ENCODE results near the gene NLRP6.
A peak's percentile ranks its signal among the peaks of the same experiment; 100 is the strongest.
"Not testable (repeated sequence)": the region's sequence is repeated elsewhere in the genome, so short reads cannot be mapped to it uniquely, and the experiment has no call there.

The NLRP6 gene

GRCh38 chr11:325796-326591 is 47.8 kb downstream of the NLRP6 start:
- no peak for DNase-seq (ENCODE audit: low spot score)

GRCh38 chr11:326592-326841 is 48.3 kb downstream of the NLRP6 start:
- DNase-seq (ENCODE audit: low spot score) = no peak

GRCh38 chr11:326842-327580 is 48.8 kb downstream of the NLRP6 start:
- DNase-seq (ENCODE audit: low spot score) = peak; percentile 60

GRCh38 chr11:327581-327923 is 49.3 kb downstream of the NLRP6 start:
- no peak for DNase-seq (ENCODE audit: low spot score)

GRCh38 chr11:328012-328411 is 49.8 kb downstream of the NLRP6 start:
- DNase-seq (ENCODE audit: low spot score) = no peak

- DNase-seq (ENCODE audit: low spot score) = not testable (repeated sequence)
Measured at GRCh38 chr11:328516-329100, 50.4 kb downstream of the NLRP6 start.

- no peak for DNase-seq (ENCODE audit: low spot score)
Measured at GRCh38 chr11:329886-330253, 51.7 kb downstream of the NLRP6 start.

- DNase-seq (ENCODE audit: low spot score) = peak; percentile 32
Measured at GRCh38 chr11:330307-330693, 52.1 kb downstream of the NLRP6 start.

GRCh38 chr11:330694-331357 is 52.6 kb downstream of the NLRP6 start:
- peak; percentile 62 for DNase-seq (ENCODE audit: low spot score)

GRCh38 chr11:331358-332060 is 53.3 kb downstream of the NLRP6 start:
- DNase-seq (ENCODE audit: low spot score) = no peak

GRCh38 chr11:332651-333480 is 54.7 kb downstream of the NLRP6 start:
- no peak for DNase-seq (ENCODE audit: low spot score)

GRCh38 chr11:333616-334263 is 55.5 kb downstream of the NLRP6 start:
- not testable (repeated sequence) for DNase-seq (ENCODE audit: low spot score)

- no peak for DNase-seq (ENCODE audit: low spot score)
Measured at GRCh38 chr11:334264-334994, 56.2 kb downstream of the NLRP6 start.

Data from NAMALWA (cell line).